ENCODE results near the gene SWSAP1.
"Not testable (repeated sequence)": the region's sequence is repeated elsewhere in the genome, so short reads cannot be mapped to it uniquely, and the experiment has no call there.

Gene SWSAP1

DNA sequence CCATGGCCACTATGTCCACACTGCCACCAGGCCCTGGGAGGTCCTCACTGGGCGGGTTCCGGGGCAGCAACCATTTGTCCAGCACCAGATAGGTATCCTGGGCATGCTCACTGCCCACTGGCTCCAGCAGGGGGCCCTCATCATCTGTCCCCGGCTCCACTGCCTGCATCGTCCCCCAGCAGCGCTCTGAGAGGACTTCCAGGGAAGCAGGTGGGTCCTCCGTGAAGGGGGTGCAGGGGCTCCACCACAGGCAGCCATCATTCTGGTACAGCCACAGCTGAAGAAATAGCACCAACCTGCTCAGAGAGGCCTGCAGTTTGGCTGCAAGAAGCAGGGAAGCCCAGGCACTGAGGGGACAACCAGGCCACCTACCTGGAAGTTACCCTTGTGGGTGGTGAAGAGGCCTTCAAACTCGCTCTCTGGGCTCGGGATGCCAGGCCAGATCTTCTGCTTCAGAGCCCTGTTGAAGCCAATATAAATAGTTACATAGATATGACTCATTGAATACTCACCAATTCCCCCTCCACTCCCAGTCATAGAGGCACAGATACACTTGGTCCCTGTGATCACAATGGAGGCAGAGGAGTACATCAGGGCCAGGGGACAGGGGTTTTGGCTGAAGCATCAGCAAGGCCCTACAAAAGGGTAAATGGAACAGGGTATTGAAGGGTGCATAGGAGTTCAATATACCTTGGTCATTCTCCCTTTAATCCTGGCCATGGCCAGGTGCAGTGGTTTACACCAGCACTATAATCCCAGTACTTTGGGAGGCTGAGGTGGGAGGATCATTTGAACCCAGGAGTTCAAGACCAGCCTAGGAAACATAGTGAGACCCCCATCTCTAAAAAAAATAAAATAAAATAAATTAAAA lies 4.1 kb downstream of the SWSAP1 start:
- no peak for DNase-seq (ENCODE audit: low read depth in 2 of 2, low spot score in 1 of 2)

DNA sequence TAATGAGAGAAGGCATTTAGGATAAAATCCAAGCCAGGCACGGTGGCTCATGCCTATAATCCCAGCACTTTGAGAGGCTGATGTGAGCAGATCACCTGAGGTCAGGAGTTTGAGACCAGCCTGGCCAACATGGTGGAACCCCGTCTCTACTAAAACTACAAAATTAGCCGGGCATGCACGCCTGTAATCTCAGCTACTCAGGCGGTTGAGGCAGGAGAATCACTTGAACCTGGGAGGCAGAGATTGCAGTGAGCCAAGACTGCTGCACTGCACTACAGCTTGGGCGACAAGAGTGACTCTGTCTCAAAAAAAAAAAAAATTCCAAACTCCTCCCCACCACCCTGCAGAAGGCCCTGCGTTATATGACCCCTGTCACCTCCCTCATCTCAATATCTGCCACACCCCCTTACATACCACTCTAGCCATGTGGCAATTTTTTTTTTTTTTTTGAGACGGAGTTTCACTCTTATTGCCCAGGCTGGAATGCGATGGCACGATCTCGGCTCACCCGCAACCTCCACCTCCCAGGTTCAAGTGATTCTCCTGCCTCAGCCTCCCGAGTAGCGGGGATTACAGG lies 4.9 kb downstream of the SWSAP1 start:
- not testable (repeated sequence) for DNase-seq (ENCODE audit: low read depth in 2 of 2, low spot score in 1 of 2)

GRCh38 chr19:11379857-11380350 lies 5.4 kb downstream of the SWSAP1 start:
- no peak for DNase-seq (ENCODE audit: low read depth in 2 of 2, low spot score in 1 of 2)

DNA sequence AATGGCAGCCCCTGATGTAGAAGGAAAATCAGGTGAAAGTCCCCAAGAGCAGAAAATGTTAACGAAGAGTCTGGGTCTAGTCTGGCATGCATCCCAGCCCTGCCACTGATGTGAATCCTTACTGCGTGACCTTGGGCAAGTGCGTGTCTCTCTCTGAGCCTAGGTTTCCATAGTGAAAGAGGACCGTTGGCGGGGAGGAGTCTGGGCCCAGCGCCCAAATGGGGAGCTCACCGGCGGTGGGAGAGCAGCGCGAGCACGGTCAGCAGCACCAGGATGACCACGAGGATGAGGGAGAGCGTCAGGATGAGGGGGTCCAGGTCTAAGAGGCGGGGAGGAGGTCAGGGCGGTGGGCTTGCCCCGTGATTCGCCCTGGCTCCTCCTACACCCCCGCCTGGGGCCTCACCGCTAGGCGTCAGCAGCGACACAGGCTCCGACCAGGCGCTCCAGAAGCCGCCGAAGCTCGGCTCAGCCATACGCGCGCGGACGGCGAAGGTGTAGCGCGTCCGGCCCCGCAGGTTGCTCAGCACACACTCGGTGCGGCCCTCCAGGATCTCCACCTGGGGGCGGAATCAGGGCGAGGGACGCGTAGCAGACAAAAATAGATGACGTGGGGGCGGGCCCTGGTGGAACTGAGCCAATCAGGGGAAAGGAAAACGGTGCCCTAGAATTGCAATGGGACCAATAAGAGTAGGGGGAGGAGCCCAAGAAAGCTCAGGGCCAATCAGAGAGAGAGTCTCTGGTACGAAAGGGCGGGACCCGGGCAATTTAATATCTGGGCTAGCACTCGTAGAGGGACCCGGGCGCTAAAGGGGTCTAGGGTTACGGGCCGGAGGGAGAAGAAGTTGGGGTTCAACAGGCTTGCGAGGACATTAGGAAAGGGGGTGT lies 6.4 kb downstream of the SWSAP1 start:
- peak; percentile 86 to 91 for DNase-seq (ENCODE audit: low read depth in 2 of 2, low spot score in 1 of 2)

DNA sequence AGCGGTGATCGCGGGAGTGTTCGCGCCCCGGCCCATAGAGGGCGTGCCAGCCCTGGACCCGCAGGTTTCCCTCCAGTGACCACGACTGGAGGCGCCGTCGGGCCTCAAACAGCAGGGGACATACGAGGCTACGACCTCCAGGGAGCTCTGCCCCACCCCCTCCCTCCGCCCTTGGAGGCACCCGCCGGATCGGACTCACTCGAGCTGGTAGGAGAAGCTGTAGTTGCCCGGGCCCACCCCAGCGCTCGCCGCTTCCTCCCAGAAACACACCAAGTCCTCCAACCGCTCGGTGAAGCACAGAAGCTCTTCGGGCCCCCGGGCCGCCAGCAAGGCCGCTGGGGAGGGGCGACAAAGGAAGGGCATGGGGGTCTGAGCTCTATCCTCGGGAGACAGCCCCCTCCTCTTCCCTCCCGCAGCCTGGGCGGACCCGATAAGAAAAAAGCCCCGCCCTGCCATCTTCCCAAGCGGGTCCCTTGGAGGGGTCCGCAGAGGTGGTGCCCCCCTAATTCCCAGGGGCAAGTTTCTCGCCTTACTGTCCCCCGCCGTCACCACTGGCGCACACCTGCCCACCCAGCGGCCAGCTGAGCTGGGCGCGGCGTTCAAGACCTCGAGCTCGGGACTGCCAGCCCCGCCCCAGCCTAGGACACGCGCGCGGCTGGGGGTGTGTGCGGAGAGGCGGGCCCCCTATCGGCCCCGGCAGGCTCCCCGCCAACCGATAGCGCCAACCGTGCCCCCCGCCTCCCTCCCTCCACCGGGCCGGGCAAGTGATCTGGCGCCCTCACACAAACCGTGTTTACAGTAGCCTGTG lies 8.6 kb downstream of the SWSAP1 start:
- no peak for DNase-seq (ENCODE audit: low read depth in 2 of 2, low spot score in 1 of 2)

DNA sequence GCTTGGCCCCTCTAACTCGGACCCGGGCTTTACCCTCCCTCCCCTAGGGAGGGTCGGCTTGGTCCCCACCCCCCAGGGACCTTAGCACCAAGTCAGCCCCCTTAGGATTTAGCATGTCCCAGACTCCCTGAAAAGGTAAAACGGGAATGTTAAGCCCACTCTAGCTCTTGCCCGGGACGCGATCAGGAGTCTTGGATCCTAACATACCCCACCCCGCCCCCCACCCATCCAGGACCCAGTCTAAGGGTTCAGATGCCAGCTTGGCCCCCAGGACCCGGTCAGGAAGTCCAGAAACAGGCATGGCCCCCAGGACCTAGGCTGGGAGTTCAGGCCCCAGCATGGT lies 9.2 kb downstream of the SWSAP1 start:
- DNase-seq (ENCODE audit: low read depth in 2 of 2, low spot score in 1 of 2) = no peak

- DNase-seq (ENCODE audit: low read depth in 2 of 2, low spot score in 1 of 2) = no peak
These were observed 10.3 kb downstream of the SWSAP1 start for GRCh38 chr19:11384778-11385129.

DNA sequence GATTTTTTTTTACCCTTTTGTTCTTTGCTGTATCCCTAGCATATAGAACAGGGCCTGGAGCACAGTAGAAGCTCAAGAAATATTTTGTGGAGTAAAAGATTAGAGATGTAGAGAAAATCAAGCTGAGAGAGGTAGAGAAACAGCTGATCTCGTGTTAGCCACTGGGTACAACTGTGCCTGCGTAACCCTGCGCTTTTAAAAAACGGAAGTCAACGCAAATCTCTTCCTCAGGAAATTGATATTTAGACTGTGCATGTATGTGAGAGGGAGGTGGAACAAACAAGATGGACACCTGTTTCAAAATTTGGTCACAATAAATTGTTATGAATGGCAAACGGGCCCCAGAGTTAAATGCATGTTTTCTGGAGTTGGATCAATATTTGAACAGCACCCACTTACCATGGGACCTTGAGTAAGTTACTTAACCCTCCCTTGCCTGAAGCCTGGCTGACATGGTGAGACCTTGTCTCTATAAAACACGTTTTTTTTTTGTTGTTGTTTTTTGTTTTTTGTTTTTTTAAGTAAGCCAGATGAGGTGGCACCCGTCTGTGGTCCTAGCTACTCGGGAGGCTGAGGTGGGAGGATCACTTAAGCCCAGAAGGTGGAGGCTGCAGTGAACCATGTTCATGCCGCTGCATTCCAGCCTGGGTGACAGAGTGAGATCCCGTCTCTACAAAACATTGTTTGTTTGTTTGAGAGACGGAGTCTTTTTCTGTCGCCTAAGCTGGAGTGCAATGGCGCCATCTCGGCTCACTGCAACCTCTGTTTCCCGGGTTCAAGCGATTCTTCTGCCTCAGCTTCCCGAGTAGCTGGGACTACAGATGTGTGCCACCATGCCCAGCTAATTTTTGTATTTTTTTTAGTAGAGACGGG lies 12.9 kb downstream of the SWSAP1 start:
- no peak for DNase-seq (ENCODE audit: low read depth in 2 of 2, low spot score in 1 of 2)

GRCh38 chr19:11390359-11390758 lies 15.9 kb downstream of the SWSAP1 start:
- no peak for DNase-seq (ENCODE audit: low read depth in 2 of 2, low spot score in 1 of 2)

GRCh38 chr19:11390933-11391680 lies 16.6 kb downstream of the SWSAP1 start:
- DNase-seq (ENCODE audit: low read depth in 2 of 2, low spot score in 1 of 2) = no peak

DNA sequence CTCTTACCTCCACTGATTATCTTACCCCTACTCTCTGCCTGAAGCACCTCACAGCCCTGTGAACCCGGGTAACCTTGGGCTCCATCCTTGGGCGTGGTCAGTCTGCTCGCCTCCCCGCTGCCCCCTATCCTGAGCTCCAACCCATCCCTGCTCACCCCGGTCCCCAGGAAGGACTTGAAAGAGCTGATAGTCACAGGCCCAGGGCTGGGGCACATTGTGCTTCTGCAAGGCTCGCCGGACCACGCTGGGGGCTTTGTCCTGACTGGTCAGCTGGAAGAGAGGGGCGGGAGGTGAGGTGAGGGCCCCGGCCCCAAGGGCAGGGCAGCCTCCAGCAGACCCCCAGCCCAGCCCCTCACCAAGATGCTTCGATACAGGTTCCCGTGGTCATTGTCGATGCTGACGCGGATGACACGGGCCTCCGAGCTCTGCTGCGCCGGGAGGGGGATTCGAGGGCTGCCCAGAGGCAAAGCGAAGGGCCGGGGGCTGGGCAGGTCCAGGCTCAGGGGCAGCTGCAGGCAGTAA lies 22.7 kb downstream of the SWSAP1 start:
- no peak for DNase-seq (ENCODE audit: low read depth in 2 of 2, low spot score in 1 of 2)

- no peak for DNase-seq (ENCODE audit: low read depth in 2 of 2, low spot score in 1 of 2)
These were observed 25.2 kb downstream of the SWSAP1 start for GRCh38 chr19:11399667-11400066.

GRCh38 chr19:11400798-11401197 lies 26.3 kb downstream of the SWSAP1 start:
- DNase-seq (ENCODE audit: low read depth in 2 of 2, low spot score in 1 of 2) = no peak

GRCh38 chr19:11401808-11402543 lies 27.5 kb downstream of the SWSAP1 start:
- DNase-seq (ENCODE audit: low read depth in 2 of 2, low spot score in 1 of 2) = no peak

GRCh38 chr19:11404588-11405222 lies 30.2 kb downstream of the SWSAP1 start:
- no peak for DNase-seq (ENCODE audit: low read depth in 2 of 2, low spot score in 1 of 2)

DNA sequence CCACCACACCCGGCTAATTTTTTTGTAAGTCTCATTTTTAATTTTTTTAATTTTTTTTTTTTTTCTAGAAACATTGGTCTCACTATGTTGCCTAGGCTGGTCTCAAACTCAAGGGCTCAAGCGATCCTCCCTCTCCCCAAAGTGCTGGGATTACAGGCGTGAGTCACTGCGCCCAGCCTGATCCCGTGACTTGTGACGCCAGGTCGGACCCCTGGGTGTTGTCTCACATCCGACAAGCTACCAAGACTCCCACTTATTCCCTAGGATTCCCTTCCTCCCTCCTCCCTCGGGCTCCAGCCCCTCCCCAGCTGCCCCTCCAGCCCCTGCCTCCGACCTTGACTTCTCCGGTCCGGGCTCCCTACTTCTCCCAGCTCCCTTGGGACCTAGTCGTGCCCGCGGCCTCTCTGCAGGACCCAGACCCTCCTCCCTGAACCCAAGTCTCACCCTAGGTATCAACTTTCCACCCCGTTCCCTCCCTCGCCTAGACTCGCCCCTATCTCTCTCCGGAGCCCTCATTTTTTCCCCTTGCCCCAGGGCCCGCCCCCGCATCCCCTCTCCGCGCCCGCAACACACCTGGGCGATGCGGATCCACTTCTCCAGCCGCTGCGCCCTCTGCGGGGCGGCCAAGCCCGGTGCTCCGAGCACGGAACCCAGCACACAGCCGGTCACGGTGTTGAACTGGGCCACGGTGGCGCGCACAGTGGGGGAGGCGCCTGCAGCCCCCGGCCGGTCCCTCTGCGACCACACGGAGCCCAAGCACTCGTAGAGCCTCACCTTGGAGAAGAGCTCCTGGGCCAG lies 31.6 kb downstream of the SWSAP1 start:
- DNase-seq (ENCODE audit: low read depth in 2 of 2, low spot score in 1 of 2) = peak in 1 of 2 donors; percentile 18

GRCh38 chr19:11406703-11407236 lies 32.3 kb downstream of the SWSAP1 start:
- DNase-seq (ENCODE audit: low read depth in 2 of 2, low spot score in 1 of 2) = not testable (repeated sequence)

Data from stimulated activated CD8-positive, alpha-beta memory T cell treated with anti-CD3 and anti-CD28 coated beads, Interleukin-4, amount 100 ng/mL, for 4 hours (primary cell).